GM18907 (cell line): ENCODE measurements around the gene PRKCA.

Source experiments
- ATAC-seq: cut with Tn5 transposase; IDR thresholded peaks from one replicate; pipeline ENCODE4 v1.9.1; 2021; ENCODE audit warnings: mild to moderate bottlenecking, moderate library complexity; ENCODE audit not compliant: unreplicated experiment

Gene PRKCA

GRCh38 chr17:66411520-66411919 lies 109.1 kb downstream of the PRKCA start:
- ATAC-seq = no peak

- no peak for ATAC-seq
Observed at GRCh38 chr17:66412857-66413558, 110.6 kb downstream of the PRKCA start.

GRCh38 chr17:66413559-66414520 lies 111.4 kb downstream of the PRKCA start:
- no peak for ATAC-seq

GRCh38 chr17:66414561-66415175 lies 112.3 kb downstream of the PRKCA start:
- no peak for ATAC-seq

GRCh38 chr17:66415366-66416206 lies 113.2 kb downstream of the PRKCA start:
- no peak for ATAC-seq

GRCh38 chr17:66416207-66416940 lies 114.0 kb downstream of the PRKCA start:
- no peak for ATAC-seq

- no peak for ATAC-seq
Observed at GRCh38 chr17:66417300-66417719, 114.9 kb downstream of the PRKCA start.

GRCh38 chr17:66420961-66421371 lies 118.6 kb downstream of the PRKCA start:
- ATAC-seq = no peak

GRCh38 chr17:66422186-66422585 lies 119.8 kb downstream of the PRKCA start:
- ATAC-seq = no peak

- ATAC-seq = no peak
Observed at GRCh38 chr17:66423056-66423955, 120.9 kb downstream of the PRKCA start.

- no peak for ATAC-seq
Observed at GRCh38 chr17:66425756-66426396, 123.5 kb downstream of the PRKCA start.

GRCh38 chr17:66426397-66427033 lies 124.1 kb downstream of the PRKCA start:
- ATAC-seq = peak; percentile 49

- ATAC-seq = no peak
Observed at GRCh38 chr17:66427134-66427533, 124.7 kb downstream of the PRKCA start.

- no peak for ATAC-seq
Observed at GRCh38 chr17:66429680-66430079, 127.3 kb downstream of the PRKCA start.

- no peak for ATAC-seq
Observed at GRCh38 chr17:66430846-66431795, 128.7 kb downstream of the PRKCA start.

- no peak for ATAC-seq
Observed at GRCh38 chr17:66431910-66432309, 129.5 kb downstream of the PRKCA start.
